ENCODE results near the gene ROR2.
"Not testable (repeated sequence)": the region's sequence is repeated elsewhere in the genome, so short reads cannot be mapped to it uniquely, and the experiment has no call there.

Gene ROR2

GRCh38 chr9:91923145-91923544, 26.9 kb downstream of the ROR2 start:
- no peak for DNase-seq

- no peak for DNase-seq
These were observed 28.7 kb downstream of the ROR2 start for GRCh38 chr9:91921371-91921770.

DNA sequence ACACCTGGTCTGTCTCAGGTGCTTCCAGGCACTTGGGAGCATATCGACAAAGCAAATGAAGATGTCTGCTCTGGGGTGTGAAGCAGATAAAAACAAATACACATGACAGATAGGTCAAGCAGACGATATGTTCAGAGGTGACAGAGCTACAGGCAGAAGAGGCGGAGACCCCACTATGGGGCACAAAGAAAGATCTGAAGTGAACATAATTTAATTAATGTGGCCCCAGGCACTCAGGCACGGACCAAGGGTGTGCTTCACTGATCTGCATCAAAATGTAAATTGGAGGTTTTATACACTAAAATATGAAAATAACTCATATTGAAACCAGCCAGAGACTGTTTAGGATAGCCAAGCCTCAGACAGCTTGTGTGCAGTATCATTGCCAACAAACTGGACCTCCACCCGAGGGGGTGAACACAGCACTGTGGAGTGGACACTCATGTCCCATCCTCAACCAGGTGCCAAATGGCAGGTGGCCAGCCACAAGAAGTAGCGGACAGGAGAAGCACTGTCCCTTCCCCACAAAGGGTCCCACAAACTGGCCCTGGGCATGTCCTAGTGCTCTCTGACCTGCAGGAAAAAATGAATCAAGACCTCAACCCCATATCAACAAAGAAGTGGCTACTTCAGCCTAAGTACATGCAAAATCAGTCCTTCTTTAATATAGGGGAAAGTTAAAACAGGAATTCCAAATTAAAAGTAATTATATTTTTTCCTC, 29.2 kb downstream of the ROR2 start:
- no peak for DNase-seq

DNA sequence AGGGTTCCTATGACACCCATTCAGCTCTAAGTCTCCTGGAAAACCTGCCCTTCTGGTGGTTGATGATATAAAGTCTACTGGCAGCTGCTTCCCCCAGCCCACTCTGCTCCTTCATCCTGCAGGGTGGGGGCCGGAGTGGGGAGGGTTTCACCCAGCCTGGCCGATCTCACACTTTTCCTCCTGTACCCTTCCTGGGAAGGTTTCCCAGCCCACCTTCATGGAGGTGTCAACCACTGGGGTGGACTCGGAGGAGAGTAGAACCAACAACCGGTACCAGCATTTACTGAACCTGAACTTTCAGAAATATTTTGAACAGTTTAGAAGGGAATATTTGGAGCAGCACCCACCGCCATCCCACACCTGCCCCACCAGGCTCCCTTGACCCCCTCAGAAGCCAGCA, 30.4 kb downstream of the ROR2 start:
- DNase-seq, result no peak

- no peak for DNase-seq
These were observed 32.6 kb downstream of the ROR2 start for GRCh38 chr9:91917436-91917835.

GRCh38 chr9:91915524-91916263, 34.3 kb downstream of the ROR2 start:
- DNase-seq, result no peak

DNA sequence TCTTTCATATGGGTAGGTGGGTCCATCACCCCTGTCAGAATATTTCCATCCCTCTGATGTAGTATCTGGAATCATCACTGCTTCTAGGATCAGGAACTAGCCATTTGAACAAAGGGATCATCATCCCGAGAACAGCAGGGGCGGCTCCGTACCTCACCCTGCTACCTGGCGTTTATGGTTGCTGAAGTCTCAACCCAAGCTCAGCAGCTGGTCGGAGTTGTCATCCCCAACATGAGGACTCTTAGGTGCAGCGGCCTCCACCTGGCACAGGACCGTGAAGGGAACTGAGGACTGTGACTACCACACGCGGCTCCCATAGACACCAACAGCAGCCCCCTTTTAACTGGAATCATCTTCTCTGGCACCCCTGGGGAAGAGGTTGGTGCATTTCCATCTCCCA, 35.1 kb downstream of the ROR2 start:
- no peak for DNase-seq

GRCh38 chr9:91914404-91914803, 35.6 kb downstream of the ROR2 start:
- DNase-seq, result no peak

- no peak for DNase-seq
These were observed 36.0 kb downstream of the ROR2 start for GRCh38 chr9:91913986-91914385.

DNA sequence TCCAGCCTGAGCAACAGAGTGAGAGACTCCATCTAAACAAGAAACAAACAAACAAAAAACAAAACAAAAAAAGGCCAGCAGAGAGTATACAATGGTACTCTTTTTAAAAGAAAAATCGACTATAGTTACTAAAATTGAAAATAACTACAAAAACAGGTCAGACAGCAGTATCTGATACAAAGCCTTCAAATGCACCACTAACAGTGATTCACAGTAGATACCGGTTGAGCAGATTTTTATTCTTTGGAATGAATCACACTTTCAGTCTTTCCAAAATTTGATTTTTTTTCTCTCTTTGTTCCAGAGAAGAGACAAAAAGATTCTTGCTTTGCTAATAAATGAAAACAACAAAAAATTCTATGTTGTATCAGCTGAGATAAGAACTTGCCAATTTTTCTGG, 36.9 kb downstream of the ROR2 start:
- DNase-seq, result no peak

DNA sequence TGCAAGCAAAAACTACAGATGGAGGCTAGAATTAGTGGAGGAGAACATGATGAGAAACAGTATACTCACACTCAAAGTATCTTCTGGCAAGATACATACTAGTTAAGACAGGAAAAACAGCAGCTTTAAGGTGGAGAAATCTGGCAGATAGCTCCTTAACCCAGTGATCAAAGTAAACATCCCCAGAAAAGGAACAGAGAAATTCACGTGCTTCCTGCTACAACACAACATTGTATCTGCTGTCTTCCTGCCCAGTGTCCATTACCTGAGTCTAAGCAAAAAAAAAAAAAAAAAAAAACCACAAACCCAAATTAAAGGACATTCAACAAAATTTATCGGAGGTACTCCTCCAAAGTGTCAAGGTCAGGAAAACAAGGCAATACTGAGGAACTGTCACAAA, 38.4 kb downstream of the ROR2 start:
- DNase-seq, result no peak

DNA sequence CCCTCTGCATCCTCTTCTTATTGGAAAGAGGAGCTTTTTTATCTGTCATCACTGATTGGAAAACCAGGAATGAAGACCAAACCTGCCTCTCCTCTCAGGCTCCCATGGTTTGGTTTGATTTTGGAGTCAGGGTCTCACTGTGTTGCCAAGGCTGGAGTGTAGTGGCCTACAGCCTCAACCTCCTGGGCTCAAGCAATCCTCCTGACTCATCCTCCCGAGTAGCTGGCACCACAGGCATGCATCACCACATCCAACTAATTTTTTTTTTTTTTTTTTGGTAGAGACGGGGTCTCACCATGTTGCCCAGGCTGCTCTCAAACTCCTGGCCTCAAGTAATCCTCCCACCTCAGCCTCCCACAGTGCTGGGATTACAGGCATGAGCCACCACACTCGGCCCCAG, 40.8 kb downstream of the ROR2 start:
- not testable (repeated sequence) for DNase-seq

DNA sequence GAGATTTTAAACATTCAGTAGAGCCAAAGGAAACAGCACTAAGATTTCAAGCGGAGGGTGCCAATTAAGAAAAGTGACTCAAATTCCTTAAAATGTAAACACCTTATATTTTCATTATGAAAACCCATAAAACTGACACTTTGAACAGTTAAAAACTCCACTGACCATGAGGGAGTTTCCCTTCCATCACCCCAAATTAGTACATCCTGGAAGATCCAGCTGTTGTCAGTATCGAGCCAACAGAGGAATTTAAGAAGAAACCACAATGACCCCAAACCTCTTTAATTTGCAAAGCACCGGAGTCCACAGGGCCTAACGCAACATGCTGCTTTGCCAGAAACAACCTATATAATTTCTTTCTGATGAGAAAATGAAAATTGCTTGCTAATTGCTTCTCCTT, 41.3 kb downstream of the ROR2 start:
- DNase-seq, result no peak

DNA sequence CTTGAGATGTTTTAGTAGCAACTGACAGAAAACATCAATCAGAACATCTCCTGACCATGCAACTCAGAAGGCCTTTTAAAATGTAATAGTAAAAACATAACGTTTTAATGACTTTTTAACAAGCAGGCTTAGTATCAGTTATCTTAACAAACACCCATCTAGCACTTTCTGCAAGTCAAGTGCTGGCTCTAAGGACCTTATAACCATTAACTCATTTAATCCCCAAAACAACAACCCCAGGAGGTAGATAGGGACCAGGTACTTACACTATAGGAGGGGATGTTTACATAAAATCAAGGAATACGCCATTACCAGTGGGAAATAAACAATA, 41.8 kb downstream of the ROR2 start:
- DNase-seq, result no peak

GRCh38 chr9:91907484-91908292, 42.3 kb downstream of the ROR2 start:
- DNase-seq, result no peak

GRCh38 chr9:91905991-91906469, 44.0 kb downstream of the ROR2 start:
- no peak for DNase-seq

- DNase-seq, result no peak
These were observed 44.8 kb downstream of the ROR2 start for GRCh38 chr9:91905237-91905650.

GRCh38 chr9:91904588-91905236, 45.3 kb downstream of the ROR2 start:
- DNase-seq, result no peak

- DNase-seq, result no peak
These were observed 46.7 kb downstream of the ROR2 start for GRCh38 chr9:91903126-91903911.

- DNase-seq, result no peak
These were observed 47.4 kb downstream of the ROR2 start for GRCh38 chr9:91902475-91903125.

- DNase-seq, result no peak
These were observed 49.2 kb downstream of the ROR2 start for GRCh38 chr9:91900797-91901177.
